ENCODE measurements around the gene PAM. TPM values are rescaled to one million over a fixed set of nuclear protein-coding genes. Genes with fewer than 3 reads are reported as not detected.

Gene PAM
- total and polyA plus RNA-seq, 2 of the 13 experiments (the other 11 are each of a cell fraction or from before 2014, with no cell fraction given): 20.2 to 79.1 TPM

DNA sequence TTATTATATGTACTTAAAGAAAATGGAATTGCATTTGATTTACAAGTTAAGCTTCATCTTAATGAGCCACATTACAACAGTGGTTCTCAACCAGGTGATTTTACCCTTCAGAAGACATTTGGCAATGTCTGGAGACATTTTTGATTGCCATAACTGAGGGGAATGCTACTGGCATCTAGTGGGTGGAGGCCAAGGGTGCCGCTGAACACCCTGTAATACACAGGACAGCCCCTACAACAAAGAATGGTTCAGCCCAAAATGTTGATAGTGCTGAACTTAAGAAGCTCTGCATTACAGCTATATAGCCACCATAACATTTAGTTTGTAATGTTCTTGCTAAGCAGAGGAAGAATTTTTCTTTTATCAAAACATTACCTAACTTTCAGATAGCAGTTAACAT lies 103.1 kb downstream of the PAM start (continued):
- TF ChIP-seq ZBTB46 (CRISPR knock-in tag; IDR thresholded peaks at IDR 0.05; ENCODE audit: borderline replicate concordance) (no peak), DR1 (CRISPR knock-in tag; IDR thresholded peaks at IDR 0.05) (no peak), ZNF331 (CRISPR knock-in tag; IDR thresholded peaks at IDR 0.05) (no peak), RFX3 (CRISPR knock-in tag; IDR thresholded peaks at IDR 0.05) (no peak), ZNF260 (CRISPR knock-in tag; IDR thresholded peaks at IDR 0.05; ENCODE audit: borderline replicate concordance, low read depth) (no peak), NCOA5 (CRISPR knock-in tag; IDR thresholded peaks at IDR 0.05) (no peak)
- TF ChIP-seq, protein P1, sequence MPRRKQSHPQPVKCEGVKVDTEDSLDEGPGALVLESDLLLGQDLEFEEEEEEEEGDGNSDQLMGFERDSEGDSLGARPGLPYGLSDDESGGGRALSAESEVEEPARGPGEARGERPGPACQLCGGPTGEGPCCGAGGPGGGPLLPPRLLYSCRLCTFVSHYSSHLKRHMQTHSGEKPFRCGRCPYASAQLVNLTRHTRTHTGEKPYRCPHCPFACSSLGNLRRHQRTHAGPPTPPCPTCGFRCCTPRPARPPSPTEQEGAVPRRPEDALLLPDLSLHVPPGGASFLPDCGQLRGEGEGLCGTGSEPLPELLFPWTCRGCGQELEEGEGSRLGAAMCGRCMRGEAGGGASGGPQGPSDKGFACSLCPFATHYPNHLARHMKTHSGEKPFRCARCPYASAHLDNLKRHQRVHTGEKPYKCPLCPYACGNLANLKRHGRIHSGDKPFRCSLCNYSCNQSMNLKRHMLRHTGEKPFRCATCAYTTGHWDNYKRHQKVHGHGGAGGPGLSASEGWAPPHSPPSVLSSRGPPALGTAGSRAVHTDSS (CRISPR knock-in tag; conservative IDR thresholded peaks at IDR 0.05): no peak

- no TSS peak for BruUV-seq (replicated peaks)
- Histone ChIP-seq H3K79me2 (ENCODE audit: insufficient read depth, low read length) (no peaks in the 10 kb centered on the region), H3K4me1 (ENCODE audit: insufficient read depth, low read length) (0 out of 2 replicates have a peak, but pooled peaks cover 7% of the 10 kb centered on the region), H3K9ac (ENCODE audit: insufficient read depth, low read depth, low read length) (no peak overlapping the region), H3K4me3 (replicated peaks in 1 of 3; ENCODE audit: insufficient read depth in 1 of 3, low read depth in 2 of 3, low read length in 3 of 3) (no peak overlapping the region), H3K9me3 (ENCODE audit: low read length) (no peaks in the 10 kb centered on the region), H2AFZ (ENCODE audit: low read length) (no peak overlapping the region), H3K27me3 (ENCODE audit: control insufficient read depth in 1 of 2, insufficient read depth in 2 of 2, low read length in 2 of 2) (no peaks in the 10 kb centered on the region; a peak in 1 of 5 replicates), H3K36me3 (replicated peaks in 1 of 2; ENCODE audit: control insufficient read depth in 1 of 2, insufficient read depth in 2 of 2, low read length in 2 of 2) (no peaks in the 10 kb centered on the region), H3K4me2 (ENCODE audit: low read depth, low read length) (no peak overlapping the region), H3K27ac (ENCODE audit: extremely low read length, insufficient read depth, low read length) (no peak overlapping the region), H4K20me1 (ENCODE audit: insufficient read depth, low read length) (no peaks in the 10 kb centered on the region)
- 55% methylated on average over 4 of the region's 4 CpGs for WGBS (ENCODE audit: low lambda C conversion rate)
- no peak for FAIRE-seq
- ATAC-seq: no peak
- intact Hi-C loops (cut with micrococcal nuclease; ENCODE audit: unreplicated experiment) (no loop called here), in situ Hi-C loops (cut with HindIII; ENCODE audit: extremely low pct_ligation_motif_present, low pct_unique_long_range_greater_than_20kb) (no loop called here)
- ChIA-PET CTCF (ENCODE audit: low intra/inter-chr PET ratio, low total read pairs) (no interaction called here), POLR2A (no interaction called here)
- no peak for DNase-seq (ENCODE audit: low spot score)
- no peak for TF ChIP-seq STAT6 (CRISPR knock-in tag; IDR thresholded peaks at IDR 0.05; ENCODE audit: borderline replicate concordance)
- no peak for TF ChIP-seq ATF2 (CRISPR knock-in tag; IDR thresholded peaks at IDR 0.05)
- no peak for TF ChIP-seq XRCC5 (optimal IDR thresholded peaks at IDR 0.05; ENCODE audit: low read length)
- TF ChIP-seq, protein P2, sequence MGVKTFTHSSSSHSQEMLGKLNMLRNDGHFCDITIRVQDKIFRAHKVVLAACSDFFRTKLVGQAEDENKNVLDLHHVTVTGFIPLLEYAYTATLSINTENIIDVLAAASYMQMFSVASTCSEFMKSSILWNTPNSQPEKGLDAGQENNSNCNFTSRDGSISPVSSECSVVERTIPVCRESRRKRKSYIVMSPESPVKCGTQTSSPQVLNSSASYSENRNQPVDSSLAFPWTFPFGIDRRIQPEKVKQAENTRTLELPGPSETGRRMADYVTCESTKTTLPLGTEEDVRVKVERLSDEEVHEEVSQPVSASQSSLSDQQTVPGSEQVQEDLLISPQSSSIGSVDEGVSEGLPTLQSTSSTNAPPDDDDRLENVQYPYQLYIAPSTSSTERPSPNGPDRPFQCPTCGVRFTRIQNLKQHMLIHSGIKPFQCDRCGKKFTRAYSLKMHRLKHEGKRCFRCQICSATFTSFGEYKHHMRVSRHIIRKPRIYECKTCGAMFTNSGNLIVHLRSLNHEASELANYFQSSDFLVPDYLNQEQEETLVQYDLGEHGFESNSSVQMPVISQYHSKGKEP (CRISPR knock-in tag; IDR thresholded peaks at IDR 0.05): no peak
- TF ChIP-seq, protein P3, sequence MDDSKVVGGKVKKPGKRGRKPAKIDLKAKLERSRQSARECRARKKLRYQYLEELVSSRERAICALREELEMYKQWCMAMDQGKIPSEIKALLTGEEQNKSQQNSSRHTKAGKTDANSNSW (CRISPR knock-in tag; IDR thresholded peaks at IDR 0.05; ENCODE audit: borderline replicate concordance): no peak
- no peak for TF ChIP-seq SOX5 (CRISPR knock-in tag; IDR thresholded peaks at IDR 0.05; ENCODE audit: borderline replicate concordance)
- TF ChIP-seq ZNF563 (CRISPR knock-in tag; IDR thresholded peaks at IDR 0.05): no peak
Observed at GRCh38 chr5:102858808-102859207, 103.7 kb downstream of the PAM start.
